ENCODE results near the gene BRD3.

GRCh38 chr9:134002796-134003195 is 65.0 kb downstream of the BRD3 start:
- no peak for TF ChIP-seq CTCF (conservative IDR thresholded peaks at IDR 0.05; ENCODE audit: low read depth, low read length)
- no peak for TF ChIP-seq EZH2 (IDR thresholded peaks at IDR 0.05; ENCODE audit: borderline replicate concordance, low read depth, low read length, poor library complexity, severe bottlenecking)

Data from A673 (cell line).